Stimulated activated CD4-positive, alpha-beta T cell treated with anti-CD3 and anti-CD28 coated beads, TNF-alpha, amount 100 ng/mL, for 48 hours (primary cell): ENCODE data around the gene ZNF644.
A peak's percentile ranks its signal among the peaks of the same experiment; 100 is the strongest.

Source experiments
- DNase-seq, 3 donors: peaks; one replicate each; pipeline ENCODE4 v3.0.0-alpha.2; 2020; ENCODE audit warnings: low read depth in 3 of 3

The ZNF644 gene

GRCh38 chr1:91022518-91022929 lies 689 bp upstream of the ZNF644 start:
- no peak for DNase-seq

GRCh38 chr1:91020967-91021685 lies 709 bp downstream of the ZNF644 start:
- DNase-seq, result peak; percentile 42 to 66 (median 57)

- DNase-seq, result no peak
These were observed 1.3 kb downstream of the ZNF644 start for GRCh38 chr1:91020486-91020885.

GRCh38 chr1:91018006-91018405 lies 3.8 kb downstream of the ZNF644 start:
- DNase-seq, result no peak

- DNase-seq, result no peak
These were observed 5.9 kb downstream of the ZNF644 start for GRCh38 chr1:91015794-91016550.

- no peak for DNase-seq
These were observed 6.5 kb downstream of the ZNF644 start for GRCh38 chr1:91015358-91015780.

- no peak for DNase-seq
These were observed 7.4 kb downstream of the ZNF644 start for GRCh38 chr1:91014475-91014874.

- no peak for DNase-seq
These were observed 8.5 kb downstream of the ZNF644 start for GRCh38 chr1:91013302-91013701.

- DNase-seq, result no peak
These were observed 9.6 kb downstream of the ZNF644 start for GRCh38 chr1:91012196-91012595.

- DNase-seq, result no peak
These were observed 10.1 kb downstream of the ZNF644 start for GRCh38 chr1:91011726-91012125.

- DNase-seq, result no peak
These were observed 14.0 kb downstream of the ZNF644 start for GRCh38 chr1:91007827-91008226.

GRCh38 chr1:91007092-91007491 lies 14.7 kb downstream of the ZNF644 start:
- DNase-seq, result no peak

- DNase-seq, result no peak
These were observed 15.5 kb downstream of the ZNF644 start for GRCh38 chr1:91006113-91006908.

- DNase-seq, result no peak
These were observed 16.6 kb downstream of the ZNF644 start for GRCh38 chr1:91005285-91005684.

GRCh38 chr1:91004145-91004544 lies 17.7 kb downstream of the ZNF644 start:
- no peak for DNase-seq

- DNase-seq, result no peak
These were observed 25.0 kb downstream of the ZNF644 start for GRCh38 chr1:90996742-90997413.

- no peak for DNase-seq
These were observed 26.4 kb downstream of the ZNF644 start for GRCh38 chr1:90995311-90995894.

- DNase-seq, result no peak
These were observed 27.4 kb downstream of the ZNF644 start for GRCh38 chr1:90994461-90994860.

GRCh38 chr1:90993245-90993644 lies 28.6 kb downstream of the ZNF644 start:
- DNase-seq, result no peak

GRCh38 chr1:90990779-90991178 lies 31.1 kb downstream of the ZNF644 start:
- DNase-seq, result no peak

GRCh38 chr1:90989990-90990389 lies 31.8 kb downstream of the ZNF644 start:
- DNase-seq, result no peak
